HEK293 (cell line): ENCODE results near the gene COL12A1.
A peak's percentile ranks its signal among the peaks of the same experiment; 100 is the strongest.

ENCODE experiments used
- ZNF785 ChIP-seq: fragments of 450-650 bp; formaldehyde crosslinking; IDR thresholded peaks from 2 replicates; pipeline ENCODE4 v1.5.1; 2016; ENCODE audit warnings: missing biosample characterization, missing genetic modification characterization
- TF ChIP-seq, protein P1 (sequence below): fragments of 450-650 bp; formaldehyde crosslinking; IDR thresholded peaks from 2 replicates; pipeline ENCODE4 v1.5.1; 2016; ENCODE audit warnings: missing biosample characterization, missing genetic modification characterization
- TF ChIP-seq, protein P2 (sequence below): fragments of 450-650 bp; formaldehyde crosslinking; IDR thresholded peaks from 2 replicates; pipeline ENCODE4 v1.5.1; 2016; ENCODE audit warnings: missing biosample characterization, missing genetic modification characterization
- TF ChIP-seq, protein P3 (sequence below): fragments of 450-650 bp; formaldehyde crosslinking; IDR thresholded peaks from 2 replicates; pipeline ENCODE4 v1.5.1; 2016; ENCODE audit warnings: missing biosample characterization, missing genetic modification characterization
- TF ChIP-seq, protein P4 (sequence below): fragments of 450-650 bp; formaldehyde crosslinking; IDR thresholded peaks from 2 replicates; pipeline ENCODE4 v1.5.1; 2016; ENCODE audit warnings: missing biosample characterization, missing genetic modification characterization, borderline replicate concordance
- TF ChIP-seq, protein P5 (sequence below): fragments of 450-650 bp; formaldehyde crosslinking; IDR thresholded peaks from 2 replicates; pipeline ENCODE4 v1.5.1; 2016; ENCODE audit warnings: missing biosample characterization, missing genetic modification characterization, low read depth

DNA sequence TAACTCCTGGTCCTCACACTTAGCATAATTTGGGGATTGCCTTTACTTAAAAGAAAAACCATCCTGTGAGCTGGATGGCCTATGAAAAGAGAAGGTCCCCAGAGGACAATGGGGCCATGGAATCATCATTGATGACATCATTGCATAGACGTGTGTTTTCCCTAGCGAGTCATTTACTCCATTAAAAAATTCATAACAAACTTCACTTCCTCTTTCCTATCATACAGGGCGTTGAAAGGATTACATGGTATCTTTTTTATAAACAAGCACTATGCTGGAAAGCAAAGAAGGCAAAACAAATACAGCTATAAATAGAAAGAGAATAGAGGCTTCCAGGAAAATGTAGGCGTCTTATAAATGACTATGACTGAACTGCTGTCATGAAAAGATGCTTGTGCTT is 11.3 kb upstream of the COL12A1 start:
- TF ChIP-seq, protein P1, sequence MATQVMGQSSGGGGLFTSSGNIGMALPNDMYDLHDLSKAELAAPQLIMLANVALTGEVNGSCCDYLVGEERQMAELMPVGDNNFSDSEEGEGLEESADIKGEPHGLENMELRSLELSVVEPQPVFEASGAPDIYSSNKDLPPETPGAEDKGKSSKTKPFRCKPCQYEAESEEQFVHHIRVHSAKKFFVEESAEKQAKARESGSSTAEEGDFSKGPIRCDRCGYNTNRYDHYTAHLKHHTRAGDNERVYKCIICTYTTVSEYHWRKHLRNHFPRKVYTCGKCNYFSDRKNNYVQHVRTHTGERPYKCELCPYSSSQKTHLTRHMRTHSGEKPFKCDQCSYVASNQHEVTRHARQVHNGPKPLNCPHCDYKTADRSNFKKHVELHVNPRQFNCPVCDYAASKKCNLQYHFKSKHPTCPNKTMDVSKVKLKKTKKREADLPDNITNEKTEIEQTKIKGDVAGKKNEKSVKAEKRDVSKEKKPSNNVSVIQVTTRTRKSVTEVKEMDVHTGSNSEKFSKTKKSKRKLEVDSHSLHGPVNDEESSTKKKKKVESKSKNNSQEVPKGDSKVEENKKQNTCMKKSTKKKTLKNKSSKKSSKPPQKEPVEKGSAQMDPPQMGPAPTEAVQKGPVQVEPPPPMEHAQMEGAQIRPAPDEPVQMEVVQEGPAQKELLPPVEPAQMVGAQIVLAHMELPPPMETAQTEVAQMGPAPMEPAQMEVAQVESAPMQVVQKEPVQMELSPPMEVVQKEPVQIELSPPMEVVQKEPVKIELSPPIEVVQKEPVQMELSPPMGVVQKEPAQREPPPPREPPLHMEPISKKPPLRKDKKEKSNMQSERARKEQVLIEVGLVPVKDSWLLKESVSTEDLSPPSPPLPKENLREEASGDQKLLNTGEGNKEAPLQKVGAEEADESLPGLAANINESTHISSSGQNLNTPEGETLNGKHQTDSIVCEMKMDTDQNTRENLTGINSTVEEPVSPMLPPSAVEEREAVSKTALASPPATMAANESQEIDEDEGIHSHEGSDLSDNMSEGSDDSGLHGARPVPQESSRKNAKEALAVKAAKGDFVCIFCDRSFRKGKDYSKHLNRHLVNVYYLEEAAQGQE: no peak
- TF ChIP-seq, protein P2, sequence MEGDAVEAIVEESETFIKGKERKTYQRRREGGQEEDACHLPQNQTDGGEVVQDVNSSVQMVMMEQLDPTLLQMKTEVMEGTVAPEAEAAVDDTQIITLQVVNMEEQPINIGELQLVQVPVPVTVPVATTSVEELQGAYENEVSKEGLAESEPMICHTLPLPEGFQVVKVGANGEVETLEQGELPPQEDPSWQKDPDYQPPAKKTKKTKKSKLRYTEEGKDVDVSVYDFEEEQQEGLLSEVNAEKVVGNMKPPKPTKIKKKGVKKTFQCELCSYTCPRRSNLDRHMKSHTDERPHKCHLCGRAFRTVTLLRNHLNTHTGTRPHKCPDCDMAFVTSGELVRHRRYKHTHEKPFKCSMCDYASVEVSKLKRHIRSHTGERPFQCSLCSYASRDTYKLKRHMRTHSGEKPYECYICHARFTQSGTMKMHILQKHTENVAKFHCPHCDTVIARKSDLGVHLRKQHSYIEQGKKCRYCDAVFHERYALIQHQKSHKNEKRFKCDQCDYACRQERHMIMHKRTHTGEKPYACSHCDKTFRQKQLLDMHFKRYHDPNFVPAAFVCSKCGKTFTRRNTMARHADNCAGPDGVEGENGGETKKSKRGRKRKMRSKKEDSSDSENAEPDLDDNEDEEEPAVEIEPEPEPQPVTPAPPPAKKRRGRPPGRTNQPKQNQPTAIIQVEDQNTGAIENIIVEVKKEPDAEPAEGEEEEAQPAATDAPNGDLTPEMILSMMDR: no peak
- TF ChIP-seq, protein P3, sequence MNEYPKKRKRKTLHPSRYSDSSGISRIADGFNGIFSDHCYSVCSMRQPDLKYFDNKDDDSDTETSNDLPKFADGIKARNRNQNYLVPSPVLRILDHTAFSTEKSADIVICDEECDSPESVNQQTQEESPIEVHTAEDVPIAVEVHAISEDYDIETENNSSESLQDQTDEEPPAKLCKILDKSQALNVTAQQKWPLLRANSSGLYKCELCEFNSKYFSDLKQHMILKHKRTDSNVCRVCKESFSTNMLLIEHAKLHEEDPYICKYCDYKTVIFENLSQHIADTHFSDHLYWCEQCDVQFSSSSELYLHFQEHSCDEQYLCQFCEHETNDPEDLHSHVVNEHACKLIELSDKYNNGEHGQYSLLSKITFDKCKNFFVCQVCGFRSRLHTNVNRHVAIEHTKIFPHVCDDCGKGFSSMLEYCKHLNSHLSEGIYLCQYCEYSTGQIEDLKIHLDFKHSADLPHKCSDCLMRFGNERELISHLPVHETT: peak; percentile 75
- no peak for TF ChIP-seq ZNF785 (tag by site-specific recombination)
- TF ChIP-seq, protein P4, sequence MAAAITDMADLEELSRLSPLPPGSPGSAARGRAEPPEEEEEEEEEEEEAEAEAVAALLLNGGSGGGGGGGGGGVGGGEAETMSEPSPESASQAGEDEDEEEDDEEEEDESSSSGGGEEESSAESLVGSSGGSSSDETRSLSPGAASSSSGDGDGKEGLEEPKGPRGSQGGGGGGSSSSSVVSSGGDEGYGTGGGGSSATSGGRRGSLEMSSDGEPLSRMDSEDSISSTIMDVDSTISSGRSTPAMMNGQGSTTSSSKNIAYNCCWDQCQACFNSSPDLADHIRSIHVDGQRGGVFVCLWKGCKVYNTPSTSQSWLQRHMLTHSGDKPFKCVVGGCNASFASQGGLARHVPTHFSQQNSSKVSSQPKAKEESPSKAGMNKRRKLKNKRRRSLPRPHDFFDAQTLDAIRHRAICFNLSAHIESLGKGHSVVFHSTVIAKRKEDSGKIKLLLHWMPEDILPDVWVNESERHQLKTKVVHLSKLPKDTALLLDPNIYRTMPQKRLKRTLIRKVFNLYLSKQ (tag by site-specific recombination): no peak
- TF ChIP-seq, protein P5, sequence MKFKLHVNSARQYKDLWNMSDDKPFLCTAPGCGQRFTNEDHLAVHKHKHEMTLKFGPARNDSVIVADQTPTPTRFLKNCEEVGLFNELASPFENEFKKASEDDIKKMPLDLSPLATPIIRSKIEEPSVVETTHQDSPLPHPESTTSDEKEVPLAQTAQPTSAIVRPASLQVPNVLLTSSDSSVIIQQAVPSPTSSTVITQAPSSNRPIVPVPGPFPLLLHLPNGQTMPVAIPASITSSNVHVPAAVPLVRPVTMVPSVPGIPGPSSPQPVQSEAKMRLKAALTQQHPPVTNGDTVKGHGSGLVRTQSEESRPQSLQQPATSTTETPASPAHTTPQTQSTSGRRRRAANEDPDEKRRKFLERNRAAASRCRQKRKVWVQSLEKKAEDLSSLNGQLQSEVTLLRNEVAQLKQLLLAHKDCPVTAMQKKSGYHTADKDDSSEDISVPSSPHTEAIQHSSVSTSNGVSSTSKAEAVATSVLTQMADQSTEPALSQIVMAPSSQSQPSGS: peak; percentile 94
